DOHH2 (cell line): Measurements from ENCODE around the gene BPIFB1.

Experiments
- CTCF ChIP-seq: fragments of 200-600 bp; sonication (generic); IDR thresholded peaks from one replicate; pipeline ENCODE4 v1.5.1; 2014; ENCODE audit warnings: antibody characterized with exemption, mild to moderate bottlenecking, low read depth, low read length; ENCODE audit not compliant: poor library complexity, severe bottlenecking
- EZH2phosphoT487 ChIP-seq: fragments of 200-600 bp; sonication (generic); IDR thresholded peaks from 2 replicates; pipeline ENCODE4 v1.6.1; 2017; ENCODE audit warnings: borderline replicate concordance, mild to moderate bottlenecking, antibody characterized with exemption, low read length, moderate library complexity, mixed read lengths

GRCh38 chr20:33337531-33338165 is 54.6 kb downstream of the BPIFB1 start:
- TF ChIP-seq CTCF (no peak), EZH2phosphoT487 (no peak)
